HCT116 (cell line): Measurements from ENCODE around the gene GRM8. TPM values are rescaled to one million over a fixed set of nuclear protein-coding genes. Genes with fewer than 3 reads are reported as not detected.

ENCODE experiments used
- ATAC-seq: fragments of 200-7000 bp; cut with Tn5 transposase; 2 replicates; pipeline ENCODE4 v1.9.1; 2020; ENCODE audit warnings: mild to moderate bottlenecking, moderate library complexity
- BruUV-seq: library from RNA; stranded (reverse); fragments of 400-500 nt; replicated peaks from 2 replicates; lab custom pipeline; 2021; lab: Mats Ljungman, UMichigan
- CTCF ChIA-PET: fragments of 300-600 bp; sonication (Branson Sonifier 250); formaldehyde crosslinking; loops from one replicate; lab custom pipeline; 2021; ENCODE audit warnings: antibody characterized with exemption; lab: Charles Lee
- POLR2A ChIA-PET: fragments of 300-600, 350-600 bp; sonication (Branson Sonifier 250); formaldehyde crosslinking; loops from one replicate; lab custom pipeline; 2021; ENCODE audit warnings: antibody characterized with exemption; lab: Charles Lee
- RAD21 ChIA-PET, 2 experiments: fragments of 300-600 bp; sonication (Branson Sonifier 250); formaldehyde crosslinking; loops; one replicate each; lab custom pipeline; 2023; ENCODE audit warnings: low total read pairs in 2 of 2; ENCODE audit not compliant: uncharacterized antibody in 2 of 2, unreplicated experiment in 2 of 2, low non-redundant PET in 1 of 2; lab: Charles Lee
- DNase-seq: peaks from one replicate; pipeline ENCODE4 v3.0.0-alpha.2; 2010; ENCODE audit warnings: low read depth, low spot score
- H2AFZ ChIP-seq: fragments of 200-600 bp; shearing (Covaris generic), sonication (generic); 2 replicates; pipeline ENCODE4 v1.6.1; 2017; ENCODE audit warnings: low read depth, mixed run types, mixed read lengths, antibody characterized with exemption, low read length; ENCODE audit not compliant: poor library complexity, severe bottlenecking
- H3K27ac ChIP-seq: 2 replicates; pipeline ENCODE4 v1.5.1; 2012; ENCODE audit warnings: low read depth, low read length
- H3K27me3 ChIP-seq: fragments of 200-600 bp; sonication (generic); 2 replicates; pipeline ENCODE4 v1.6.1; 2016; ENCODE audit warnings: mixed run types, low read length, mixed read lengths; ENCODE audit not compliant: insufficient read depth
- H3K36me3 ChIP-seq, 2 experiments: fragments of 200-500 bp in 1 of 2; fragments of 200-600 bp in 1 of 2; sonication (Bioruptor generic) in 1 of 2; sonication (generic) in 1 of 2; 2 replicates each; pipeline versions ENCODE4 v1.5.1 to v1.6.1; 2014 to 2016; ENCODE audit warnings: low read length in 2 of 2, inconsistent platforms in 1 of 2, mixed read lengths in 1 of 2, mixed run types in 1 of 2; ENCODE audit not compliant: insufficient read depth in 2 of 2, control insufficient read depth in 1 of 2
- H3K4me1 ChIP-seq, 2 experiments: fragments of 200-600 bp in 1 of 2; sonication (generic) in 1 of 2; 2 replicates each; pipeline versions ENCODE4 v1.5.1 to v1.6.1; 2012 to 2017; ENCODE audit warnings: low read length in 2 of 2, inconsistent platforms in 1 of 2, mild to moderate bottlenecking in 1 of 2, mixed read lengths in 1 of 2, mixed run types in 1 of 2, moderate library complexity in 1 of 2; ENCODE audit not compliant: insufficient read depth in 2 of 2, control insufficient read depth in 1 of 2
- H3K4me2 ChIP-seq: fragments of 200-600 bp; sonication (generic); 2 replicates; pipeline ENCODE4 v1.6.1; 2017; ENCODE audit warnings: mixed run types, low read length, mixed read lengths
- H3K4me3 ChIP-seq, 2 experiments: fragments of 200-600 bp in 1 of 2; sonication (generic) in 1 of 2; replicated peaks in 1 of 2; 2 replicates each; pipeline ENCODE4 v1.5.1; 2011 to 2016; ENCODE audit warnings: low read length in 2 of 2, control low read depth in 1 of 2, low read depth in 1 of 2, mild to moderate bottlenecking in 1 of 2, mixed read lengths in 1 of 2, mixed run types in 1 of 2
- H3K79me2 ChIP-seq: fragments of 200-600 bp; sonication (generic); 2 replicates; pipeline ENCODE4 v1.6.1; 2017; ENCODE audit warnings: mild to moderate bottlenecking, mixed run types, low read length, moderate library complexity, mixed read lengths; ENCODE audit not compliant: insufficient read depth
- H3K9ac ChIP-seq: fragments of 200-600 bp; sonication (generic); 2 replicates; pipeline ENCODE4 v1.6.1; 2016; ENCODE audit warnings: low read length, mixed read lengths
- H3K9me2 ChIP-seq: fragments of 200-600 bp; sonication (generic), shearing (Covaris generic); 2 replicates; pipeline ENCODE4 v1.6.1; 2017; ENCODE audit warnings: mixed run types, mild to moderate bottlenecking, moderate library complexity; ENCODE audit not compliant: insufficient read depth
- H3K9me3 ChIP-seq, 2 experiments: fragments of 200-500 bp in 1 of 2; fragments of 200-600 bp in 1 of 2; sonication (Bioruptor generic) in 1 of 2; sonication (generic) in 1 of 2; 2 replicates each; pipeline ENCODE4 v1.6.1; 2014 to 2017; ENCODE audit warnings: low read length in 2 of 2, mixed read lengths in 2 of 2, inconsistent platforms in 1 of 2, low read depth in 1 of 2, mild to moderate bottlenecking in 1 of 2, mixed run types in 1 of 2, moderate library complexity in 1 of 2; ENCODE audit not compliant: control insufficient read depth in 1 of 2, insufficient read depth in 1 of 2
- H4K20me1 ChIP-seq: fragments of 200-600 bp; sonication (generic), shearing (Covaris generic); 2 replicates; pipeline ENCODE4 v1.6.1; 2017; ENCODE audit warnings: mixed run types, mild to moderate bottlenecking, moderate library complexity; ENCODE audit not compliant: insufficient read depth
- CBX3 ChIP-seq: IDR thresholded peaks from 2 replicates; pipeline ENCODE4 v1.6.1; 2012; ENCODE audit warnings: low read depth
- CEBPB ChIP-seq: IDR thresholded peaks from 2 replicates; pipeline ENCODE4 v1.6.1; 2012; ENCODE audit warnings: low read depth
- EGR1 ChIP-seq: IDR thresholded peaks from 2 replicates; pipeline ENCODE4 v1.6.1; 2012; ENCODE audit warnings: low read depth
- ELF1 ChIP-seq: IDR thresholded peaks from 2 replicates; pipeline ENCODE4 v1.6.1; 2012; ENCODE audit warnings: low read depth, borderline replicate concordance
- EZH2 ChIP-seq: fragments of 200-600 bp; sonication (generic); IDR thresholded peaks from 2 replicates; pipeline ENCODE4 v1.6.1; 2017; ENCODE audit warnings: antibody characterized with exemption, mixed run types
- JUND ChIP-seq: IDR thresholded peaks from 2 replicates; pipeline ENCODE4 v1.6.1; 2012
- MAX ChIP-seq: IDR thresholded peaks from 2 replicates; pipeline ENCODE4 v1.6.1; 2012
- POLR2AphosphoS5 ChIP-seq: IDR thresholded peaks from 2 replicates; pipeline ENCODE4 v1.6.1; 2011; ENCODE audit warnings: mild to moderate bottlenecking, low read depth, low read length, moderate library complexity
- RAD21 ChIP-seq: IDR thresholded peaks from 2 replicates; pipeline ENCODE4 v1.6.1; 2012; ENCODE audit warnings: low read depth, mild to moderate bottlenecking
- SRF ChIP-seq: IDR thresholded peaks from 2 replicates; pipeline ENCODE4 v1.6.1; 2012; ENCODE audit warnings: low read depth
- TCF7L2 ChIP-seq: IDR thresholded peaks from 2 replicates; pipeline ENCODE4 v1.7.0; 2011; ENCODE audit warnings: borderline replicate concordance, inconsistent platforms; ENCODE audit not compliant: insufficient read depth, insufficient read length; ENCODE audit errors: extremely low read depth
- ZFX ChIP-seq: fragments of 450-650 bp; IDR thresholded peaks from 2 replicates; pipeline ENCODE4 v1.6.1; 2017
- ZNF274 ChIP-seq: fragments of 200-500 bp; sonication (Bioruptor generic); IDR thresholded peaks from 2 replicates; pipeline ENCODE4 v1.6.1; 2014; ENCODE audit warnings: mild to moderate bottlenecking, low read depth, low read length, inconsistent platforms
- intact Hi-C: fragments of 100-400 bp; cut with micrococcal nuclease; formaldehyde crosslinking; loops from 2 replicates; pipeline ENCODE4 v1.10.0; 2022
- total RNA-seq: library from RNA; stranded (reverse); gene quantifications from one replicate; pipeline ENCODE4 v1.2.1, GENCODE V29; 2021; ENCODE audit not compliant: unreplicated experiment
- TF ChIP-seq, protein P1 (sequence below): IDR thresholded peaks from 2 replicates; pipeline ENCODE4 v1.6.1; 2011; ENCODE audit warnings: mild to moderate bottlenecking, low read length, moderate library complexity; ENCODE audit not compliant: insufficient replicate concordance; ENCODE audit errors: extremely low read depth

Gene GRM8
- total RNA-seq, 1 experiment from 2014 or later: 0.05 TPM

- Histone ChIP-seq H2AFZ (no peak overlapping the region), H3K4me2 (no peak overlapping the region), H3K36me3 (no peaks in the 10 kb centered on the region), H3K9ac (no peak overlapping the region), H3K4me1 (no peaks in the 10 kb centered on the region), H4K20me1 (no peaks in the 10 kb centered on the region), H3K9me2 (no peaks in the 10 kb centered on the region), H3K4me3 (no peak overlapping the region), H3K27ac (no peak overlapping the region), H3K9me3 (no peaks in the 10 kb centered on the region), H3K27me3 (no peaks in the 10 kb centered on the region), H3K79me2 (no peaks in the 10 kb centered on the region)
- intact Hi-C loops: no loop called here
- ATAC-seq: no peak
- no peak for TF ChIP-seq EZH2
- ChIA-PET CTCF (no interaction called here), RAD21 (no interaction called here), POLR2A (no interaction called here)
- no TSS peak for BruUV-seq
- DNase-seq: no peak
These were observed 723.5 kb downstream of the GRM8 start for GRCh38 chr7:126529254-126529653.

DNA sequence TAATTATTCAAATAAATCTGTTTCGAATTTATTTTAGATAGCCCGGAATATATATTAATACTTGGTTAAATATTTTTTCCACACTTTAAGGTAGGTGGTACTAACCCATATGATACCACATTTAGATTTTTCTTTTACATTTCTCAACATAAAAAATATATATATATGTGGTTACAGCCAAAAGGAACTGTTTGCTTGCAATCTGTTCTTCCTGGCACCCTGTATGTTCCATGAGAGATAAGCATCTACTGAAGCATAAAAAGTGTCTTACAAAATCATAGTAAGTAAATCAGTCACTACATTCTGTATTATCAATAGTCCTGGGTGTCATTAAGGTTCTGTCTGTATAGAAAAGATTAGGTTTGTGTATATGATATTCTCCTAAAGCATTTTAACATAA, 726.8 kb downstream of the GRM8 start:
- no peaks in the 10 kb centered on the region for H3K4me1 ChIP-seq
- POLR2A ChIA-PET: no interaction called here

More for the DNA sequence above, 726.8 kb downstream of the GRM8 start:
- ATAC-seq (no peak), DNase-seq (no peak)
- no peaks in the 10 kb centered on the region for H3K9me3 ChIP-seq
- CTCF ChIA-PET: no interaction called here
- TF ChIP-seq EGR1: no peak
- no peak for TF ChIP-seq EZH2
- TF ChIP-seq TCF7L2: no peak
- TF ChIP-seq SRF: no peak
- no peak for TF ChIP-seq JUND
- no peak for TF ChIP-seq POLR2AphosphoS5
- TF ChIP-seq MAX: no peak
- no peak for TF ChIP-seq CEBPB
- TF ChIP-seq ELF1: no peak
- TF ChIP-seq ZNF274: no peak
- TF ChIP-seq ZFX: no peak
- TF ChIP-seq, protein P1, sequence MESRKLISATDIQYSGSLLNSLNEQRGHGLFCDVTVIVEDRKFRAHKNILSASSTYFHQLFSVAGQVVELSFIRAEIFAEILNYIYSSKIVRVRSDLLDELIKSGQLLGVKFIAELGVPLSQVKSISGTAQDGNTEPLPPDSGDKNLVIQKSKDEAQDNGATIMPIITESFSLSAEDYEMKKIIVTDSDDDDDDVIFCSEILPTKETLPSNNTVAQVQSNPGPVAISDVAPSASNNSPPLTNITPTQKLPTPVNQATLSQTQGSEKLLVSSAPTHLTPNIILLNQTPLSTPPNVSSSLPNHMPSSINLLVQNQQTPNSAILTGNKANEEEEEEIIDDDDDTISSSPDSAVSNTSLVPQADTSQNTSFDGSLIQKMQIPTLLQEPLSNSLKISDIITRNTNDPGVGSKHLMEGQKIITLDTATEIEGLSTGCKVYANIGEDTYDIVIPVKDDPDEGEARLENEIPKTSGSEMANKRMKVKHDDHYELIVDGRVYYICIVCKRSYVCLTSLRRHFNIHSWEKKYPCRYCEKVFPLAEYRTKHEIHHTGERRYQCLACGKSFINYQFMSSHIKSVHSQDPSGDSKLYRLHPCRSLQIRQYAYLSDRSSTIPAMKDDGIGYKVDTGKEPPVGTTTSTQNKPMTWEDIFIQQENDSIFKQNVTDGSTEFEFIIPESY: no peak
- TF ChIP-seq RAD21: no peak
- TF ChIP-seq CBX3: no peak
- H3K36me3 ChIP-seq: no peaks in the 10 kb centered on the region
- no peak overlapping the region for H2AFZ ChIP-seq
- no peaks in the 10 kb centered on the region for H4K20me1 ChIP-seq
- H3K79me2 ChIP-seq: no peaks in the 10 kb centered on the region
- RAD21 ChIA-PET: no interaction called here
- no TSS peak for BruUV-seq
- H3K4me2 ChIP-seq: no peak overlapping the region
- no peak overlapping the region for H3K9ac ChIP-seq
- no peaks in the 10 kb centered on the region for H3K27me3 ChIP-seq
- no peak overlapping the region for H3K4me3 ChIP-seq
- intact Hi-C loops: no loop called here
- no peak overlapping the region for H3K27ac ChIP-seq
- no peaks in the 10 kb centered on the region for H3K9me2 ChIP-seq
